HG02623 (cell line): ENCODE results near the gene MRC1.

ENCODE experiments used
- ATAC-seq: cut with Tn5 transposase; IDR thresholded peaks from one replicate; pipeline ENCODE4 v1.9.1; 2021; ENCODE audit warnings: moderate library complexity; ENCODE audit not compliant: unreplicated experiment

MRC1 gene

GRCh38 chr10:17808971-17809841 lies at the start of gene MRC1:
Gene MRC1 (plus strand): TSS chr10:17809348. CDS start chr10:17809466, 118 bp downstream.
- no peak for ATAC-seq

GRCh38 chr10:17764142-17764541 lies 45.0 kb upstream of the MRC1 start:
- ATAC-seq = no peak

- no peak for ATAC-seq
These were observed 43.5 kb upstream of the MRC1 start for GRCh38 chr10:17765602-17766001.

GRCh38 chr10:17766731-17767130 lies 42.4 kb upstream of the MRC1 start:
- no peak for ATAC-seq

- no peak for ATAC-seq
These were observed 40.7 kb upstream of the MRC1 start for GRCh38 chr10:17768496-17768895.

GRCh38 chr10:17768957-17769356 lies 40.2 kb upstream of the MRC1 start:
- ATAC-seq = no peak

- ATAC-seq = no peak
These were observed 38.1 kb upstream of the MRC1 start for GRCh38 chr10:17771017-17771416.

GRCh38 chr10:17779784-17780183 lies 29.4 kb upstream of the MRC1 start:
- no peak for ATAC-seq

- no peak for ATAC-seq
These were observed 28.4 kb upstream of the MRC1 start for GRCh38 chr10:17780727-17781126.

- ATAC-seq = no peak
These were observed 27.3 kb upstream of the MRC1 start for GRCh38 chr10:17781856-17782255.

GRCh38 chr10:17782921-17783665 lies 26.1 kb upstream of the MRC1 start:
- ATAC-seq = no peak

GRCh38 chr10:17783751-17784150 lies 25.4 kb upstream of the MRC1 start:
- ATAC-seq = no peak

- no peak for ATAC-seq
These were observed 24.5 kb upstream of the MRC1 start for GRCh38 chr10:17784688-17785087.

GRCh38 chr10:17785276-17785930 lies 23.7 kb upstream of the MRC1 start:
- no peak for ATAC-seq

GRCh38 chr10:17787087-17787961 lies 21.8 kb upstream of the MRC1 start:
- no peak for ATAC-seq

- ATAC-seq = no peak
These were observed 20.5 kb upstream of the MRC1 start for GRCh38 chr10:17788646-17789045.

- ATAC-seq = no peak
These were observed 19.8 kb upstream of the MRC1 start for GRCh38 chr10:17789396-17789795.

GRCh38 chr10:17790651-17791050 lies 18.5 kb upstream of the MRC1 start:
- ATAC-seq = no peak

GRCh38 chr10:17792991-17793390 lies 16.2 kb upstream of the MRC1 start:
- ATAC-seq = no peak

- ATAC-seq = no peak
These were observed 15.1 kb upstream of the MRC1 start for GRCh38 chr10:17793823-17794644.
